ENCODE data around the gene TAOK1. TPM values are rescaled to one million over a fixed set of nuclear protein-coding genes. Genes with fewer than 3 reads are reported as not detected.

TAOK1 gene
- total RNA-seq, 1 experiment from 2014 or later = 56.3 TPM

GRCh38 chr17:29555840-29556239 is 165.7 kb downstream of the TAOK1 start (continued):
- TF ChIP-seq REST (IDR thresholded peaks at IDR 0.05; ENCODE audit: low read depth) = no peak
- no peak for TF ChIP-seq CEBPB (IDR thresholded peaks at IDR 0.05; ENCODE audit: low read depth)
- TF ChIP-seq ZNF274 (IDR thresholded peaks at IDR 0.05; ENCODE audit: low read depth, low read length) = no peak
- no peak for TF ChIP-seq EGR1 (IDR thresholded peaks at IDR 0.05; ENCODE audit: low read depth)
- no peak for TF ChIP-seq EZH2phosphoT487 (IDR thresholded peaks at IDR 0.05; ENCODE audit: borderline replicate concordance)

GRCh38 chr17:29557085-29557738 is 167.0 kb downstream of the TAOK1 start:
- ChIA-PET CTCF (interaction anchor here (1.6 kb wide), 1 partner anchor 536 kb away, joined by 4 read pairs; no protein-coding TSS in a partner anchor), POLR2A (no interaction called here), RAD21 (ENCODE audit: low non-redundant PET in 1 of 2, low total read pairs in 2 of 2, uncharacterized antibody in 2 of 2, unreplicated experiment in 2 of 2) (no interaction called here)
- Histone ChIP-seq H3K27me3 (ENCODE audit: insufficient read depth, low read length) (no peaks in the 10 kb centered on the region), H2AFZ (ENCODE audit: low read depth, low read length, poor library complexity, severe bottlenecking) (no peak overlapping the region), H3K9ac (ENCODE audit: low read length) (no peak overlapping the region), H3K9me2 (ENCODE audit: insufficient read depth) (no peaks in the 10 kb centered on the region), H3K4me2 (ENCODE audit: low read length) (no peak overlapping the region), H3K36me3 (ENCODE audit: control insufficient read depth in 1 of 2, insufficient read depth in 2 of 2, low read length in 2 of 2) (0 out of 4 replicates have a peak, but pooled peaks cover under 1 to 4% of the 10 kb centered on the region in 2 experiments), H3K79me2 (ENCODE audit: insufficient read depth, low read length) (no peaks in the 10 kb centered on the region), H3K27ac (ENCODE audit: low read depth, low read length) (no peak overlapping the region), H3K4me1 (ENCODE audit: control insufficient read depth in 1 of 2, insufficient read depth in 2 of 2, low read length in 2 of 2) (no peaks in the 10 kb centered on the region), H3K4me3 (replicated peaks in 1 of 2; ENCODE audit: low read depth in 1 of 2, low read length in 2 of 2) (no peak overlapping the region), H3K9me3 (ENCODE audit: control insufficient read depth in 1 of 2, insufficient read depth in 1 of 2, low read depth in 1 of 2, low read length in 2 of 2) (no peaks in the 10 kb centered on the region), H4K20me1 (ENCODE audit: insufficient read depth) (no peaks in the 10 kb centered on the region)
- no peak for DNase-seq (ENCODE audit: low read depth, low spot score)
- no TSS peak for BruUV-seq (replicated peaks)
- ATAC-seq = no peak
- intact Hi-C loops (cut with micrococcal nuclease) = no loop called here
- TF ChIP-seq POLR2A (IDR thresholded peaks at IDR 0.05; ENCODE audit: borderline replicate concordance, extremely low read depth, insufficient read depth, insufficient read length) (no peak), TCF7L2 (IDR thresholded peaks at IDR 0.05; ENCODE audit: borderline replicate concordance, extremely low read depth, insufficient read depth, insufficient read length) (no peak), YY1 (IDR thresholded peaks at IDR 0.05; ENCODE audit: extremely low read depth, insufficient replicate concordance, low read depth, low read length) (no peak), FOSL1 (IDR thresholded peaks at IDR 0.05; ENCODE audit: low read depth) (no peak), CEBPB (IDR thresholded peaks at IDR 0.05; ENCODE audit: low read depth) (no peak), ZFX (IDR thresholded peaks at IDR 0.05) (no peak), SRF (IDR thresholded peaks at IDR 0.05; ENCODE audit: low read depth) (no peak), CBX3 (IDR thresholded peaks at IDR 0.05; ENCODE audit: low read depth) (no peak), SIN3A (IDR thresholded peaks at IDR 0.05; ENCODE audit: low read depth) (no peak)

All from HCT116 (cell line).